ENCODE data around the gene DSP.

The DSP gene

DNA sequence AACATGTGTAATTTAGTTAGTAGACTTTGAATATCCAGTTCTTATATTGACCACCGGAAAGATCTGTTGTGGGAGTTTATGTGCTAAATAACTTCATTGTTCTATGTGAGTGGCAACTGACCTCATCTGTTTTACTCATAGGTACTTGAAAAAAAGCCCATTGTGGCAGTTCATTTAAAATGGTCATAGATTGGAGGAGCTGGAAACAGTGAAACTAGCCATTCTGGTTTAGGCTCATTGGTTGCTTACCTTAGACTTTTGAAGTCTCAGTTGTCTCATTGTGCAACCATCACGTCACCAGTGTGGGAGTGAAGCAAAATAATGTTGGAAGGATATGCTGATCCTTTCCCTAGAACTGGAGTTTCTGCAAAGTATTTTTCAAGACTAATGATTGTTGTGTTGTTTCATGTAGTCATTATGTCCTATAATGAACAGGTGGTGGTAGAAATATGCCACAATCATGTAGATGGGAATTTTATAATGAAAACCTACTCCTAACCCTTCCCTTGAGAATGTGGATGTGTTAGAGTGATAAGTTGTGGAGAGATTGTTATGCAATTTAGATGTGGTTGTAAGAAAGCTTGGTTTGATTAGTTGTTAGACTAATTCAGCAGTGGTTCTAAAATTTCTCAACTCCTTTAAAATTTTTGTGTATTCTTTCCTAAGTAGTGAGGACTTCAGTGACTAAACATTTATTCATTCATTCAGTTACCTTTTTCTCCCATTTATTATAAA lies 18.3 kb downstream of the DSP start:
- peak overlapping the region; percentile 58 for H3K27ac ChIP-seq
- POLR2A ChIA-PET (ENCODE audit: low non-redundant PET) = interaction anchor here (0.6 kb wide), 1 partner anchor 137 kb away, joined by 4 read pairs; no protein-coding TSS in a partner anchor
- no peak for DNase-seq (ENCODE audit: low spot score)
- TF ChIP-seq, protein P1, sequence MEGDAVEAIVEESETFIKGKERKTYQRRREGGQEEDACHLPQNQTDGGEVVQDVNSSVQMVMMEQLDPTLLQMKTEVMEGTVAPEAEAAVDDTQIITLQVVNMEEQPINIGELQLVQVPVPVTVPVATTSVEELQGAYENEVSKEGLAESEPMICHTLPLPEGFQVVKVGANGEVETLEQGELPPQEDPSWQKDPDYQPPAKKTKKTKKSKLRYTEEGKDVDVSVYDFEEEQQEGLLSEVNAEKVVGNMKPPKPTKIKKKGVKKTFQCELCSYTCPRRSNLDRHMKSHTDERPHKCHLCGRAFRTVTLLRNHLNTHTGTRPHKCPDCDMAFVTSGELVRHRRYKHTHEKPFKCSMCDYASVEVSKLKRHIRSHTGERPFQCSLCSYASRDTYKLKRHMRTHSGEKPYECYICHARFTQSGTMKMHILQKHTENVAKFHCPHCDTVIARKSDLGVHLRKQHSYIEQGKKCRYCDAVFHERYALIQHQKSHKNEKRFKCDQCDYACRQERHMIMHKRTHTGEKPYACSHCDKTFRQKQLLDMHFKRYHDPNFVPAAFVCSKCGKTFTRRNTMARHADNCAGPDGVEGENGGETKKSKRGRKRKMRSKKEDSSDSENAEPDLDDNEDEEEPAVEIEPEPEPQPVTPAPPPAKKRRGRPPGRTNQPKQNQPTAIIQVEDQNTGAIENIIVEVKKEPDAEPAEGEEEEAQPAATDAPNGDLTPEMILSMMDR (conservative IDR thresholded peaks at IDR 0.05; ENCODE audit: low read depth) = no peak
- CTCF ChIA-PET = interaction anchor here (0.6 to 0.8 kb wide), 2 partner anchors 9 to 155 kb away, joined by 4 read pairs; no protein-coding TSS in a partner anchor

DNA sequence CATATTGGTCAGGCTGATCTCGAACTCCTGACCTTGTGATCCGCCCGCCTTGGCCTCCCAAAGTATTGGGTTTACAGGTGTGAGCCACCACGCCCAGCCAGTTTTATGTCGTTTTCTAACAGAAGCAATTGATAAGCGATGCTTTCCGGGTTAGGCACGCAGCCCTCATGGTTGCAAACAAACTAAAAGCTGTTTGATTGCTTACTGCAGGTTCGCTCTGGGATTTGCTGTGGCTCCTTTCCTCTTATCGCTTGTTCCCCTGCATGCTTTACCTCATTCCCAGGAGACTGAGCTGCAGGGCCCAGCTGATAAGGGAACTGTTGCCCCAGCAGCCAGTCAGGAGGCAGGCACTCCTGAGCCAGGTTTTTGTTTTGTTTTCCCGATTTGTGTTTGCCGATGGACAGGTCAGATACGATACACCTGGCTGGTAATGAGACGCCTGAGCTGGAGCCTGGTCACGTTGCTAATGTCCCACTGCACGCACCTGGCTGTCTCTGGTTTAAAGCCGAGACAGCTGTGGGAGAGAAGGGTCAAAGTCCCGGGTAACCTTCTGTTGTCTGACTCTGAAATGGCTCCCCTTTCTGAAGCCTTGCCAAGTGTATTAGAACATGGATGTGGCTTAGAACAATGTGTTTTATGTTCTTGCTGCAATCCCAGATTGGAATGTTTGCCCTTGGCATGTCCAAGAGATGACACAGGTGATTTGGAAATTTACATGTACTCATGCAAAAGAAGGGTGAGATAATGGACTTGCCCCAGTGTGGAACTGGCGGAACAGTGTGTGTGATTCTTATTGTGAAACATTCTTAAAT lies 19.9 kb downstream of the DSP start:
- CTCF ChIA-PET = no interaction called here
- peak; percentile 35 for DNase-seq (ENCODE audit: low spot score)
- TF ChIP-seq, protein P1 (conservative IDR thresholded peaks at IDR 0.05; ENCODE audit: low read depth) = no peak
- POLR2A ChIA-PET (ENCODE audit: low non-redundant PET) = no interaction called here
- H3K27ac ChIP-seq = peak overlapping the region; percentile 81

DNA sequence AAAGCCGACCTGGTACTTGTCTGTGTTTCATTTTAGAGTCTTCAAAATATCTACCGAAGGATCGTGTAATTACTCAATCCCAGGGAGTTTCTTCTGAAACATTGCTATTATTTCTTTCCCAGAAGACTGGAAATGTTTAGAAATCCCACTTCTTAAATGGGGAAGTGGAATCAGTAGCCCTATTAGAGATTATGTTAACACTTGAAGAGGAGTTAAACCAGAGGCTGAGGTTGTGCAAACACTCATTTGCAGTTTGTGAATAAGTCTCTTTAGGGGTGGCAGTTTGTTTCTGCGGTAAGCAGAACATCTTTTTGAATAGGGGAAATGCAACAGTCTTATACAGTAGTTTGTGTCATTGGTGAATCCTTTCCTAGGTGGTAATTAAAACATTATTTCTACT lies 21.3 kb downstream of the DSP start:
- H3K27ac ChIP-seq = 0 out of 2 replicates have a peak overlapping the region, but pooled peaks have one; percentile 26
- TF ChIP-seq, protein P1 (conservative IDR thresholded peaks at IDR 0.05; ENCODE audit: low read depth) = no peak
- POLR2A ChIA-PET (ENCODE audit: low non-redundant PET) = no interaction called here
- DNase-seq (ENCODE audit: low spot score) = no peak
- CTCF ChIA-PET = no interaction called here

DNA sequence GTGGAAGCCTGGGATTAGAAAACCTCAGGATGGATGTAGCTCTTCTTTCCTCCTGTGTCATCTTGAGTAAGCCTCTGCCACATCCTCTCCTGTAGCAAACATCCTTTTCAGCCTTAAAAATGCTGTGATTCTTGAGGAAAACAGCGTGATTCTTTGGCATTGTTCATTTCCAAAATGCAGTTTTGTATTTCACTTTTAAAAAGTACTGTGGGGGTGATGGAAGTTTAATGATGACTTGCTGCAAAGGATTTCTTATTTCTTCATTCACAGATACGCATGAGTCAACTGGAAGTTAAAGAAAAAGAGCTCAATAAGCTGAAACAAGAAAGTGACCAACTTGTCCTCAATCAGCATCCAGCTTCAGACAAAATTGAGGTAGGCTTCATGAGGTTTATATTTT lies 24.6 kb downstream of the DSP start:
- TF ChIP-seq, protein P1 (conservative IDR thresholded peaks at IDR 0.05; ENCODE audit: low read depth) = no peak
- DNase-seq (ENCODE audit: low spot score) = no peak
- ChIA-PET CTCF (interaction anchor here (1.3 kb wide), 1 partner anchor 141 kb away, joined by 4 read pairs; no protein-coding TSS in a partner anchor), POLR2A (ENCODE audit: low non-redundant PET) (no interaction called here)
- H3K27ac ChIP-seq = no peak overlapping the region

DNA sequence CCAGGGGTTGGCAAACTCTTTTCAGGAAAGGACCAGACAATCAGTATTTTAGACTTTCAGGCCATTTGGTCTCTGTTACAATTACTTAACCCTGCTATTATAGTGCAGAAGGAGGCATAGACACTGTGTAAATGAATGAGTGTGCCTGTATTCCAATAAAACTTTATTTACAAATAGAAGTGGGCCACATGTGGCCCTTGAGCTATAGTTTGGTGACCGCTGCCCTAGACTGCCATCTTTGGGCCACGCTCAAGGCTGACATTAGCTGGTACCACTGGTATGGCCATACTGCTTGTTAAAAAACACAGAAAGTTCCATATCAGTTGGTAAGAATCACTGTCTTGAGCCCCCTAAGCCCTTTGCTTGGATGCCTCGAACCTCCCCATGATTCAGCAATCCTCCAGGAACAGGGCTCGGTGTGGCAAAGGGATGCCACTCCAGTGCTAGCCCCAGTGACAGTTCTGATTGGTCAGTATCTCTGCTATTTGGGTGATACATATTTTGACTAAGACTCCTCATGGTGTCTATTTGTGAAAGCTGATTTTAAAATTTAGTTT lies 25.2 kb downstream of the DSP start:
- ChIA-PET POLR2A (ENCODE audit: low non-redundant PET) (no interaction called here), CTCF (interaction anchor here (1.3 kb wide), 1 partner anchor 142 kb away, joined by 4 read pairs; no protein-coding TSS in a partner anchor)
- TF ChIP-seq, protein P1 (conservative IDR thresholded peaks at IDR 0.05; ENCODE audit: low read depth) = no peak
- DNase-seq (ENCODE audit: low spot score) = no peak
- no peak overlapping the region for H3K27ac ChIP-seq

DNA sequence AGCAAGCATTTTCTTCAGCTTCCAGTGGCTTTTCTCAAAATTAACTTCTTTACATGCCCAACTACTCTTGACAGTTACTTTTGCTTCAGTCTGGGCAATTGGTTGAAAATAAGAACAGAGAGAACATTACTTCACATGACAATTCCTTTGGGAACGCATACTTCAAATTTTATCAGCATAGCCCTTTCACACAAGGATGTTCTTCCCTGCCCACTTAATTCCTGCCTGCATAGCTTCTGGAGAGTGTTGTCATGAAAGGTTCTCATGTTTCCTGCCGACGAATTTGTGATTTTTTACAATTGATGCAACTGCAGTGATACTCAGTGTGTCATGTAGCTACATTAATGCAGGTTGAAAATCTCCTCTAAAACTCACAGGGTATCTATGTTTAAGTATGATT lies 26.6 kb downstream of the DSP start:
- ChIA-PET CTCF (interaction anchor here (1.4 kb wide), 1 partner anchor 12 kb away, joined by 3 read pairs; no protein-coding TSS in a partner anchor), POLR2A (ENCODE audit: low non-redundant PET) (no interaction called here)
- TF ChIP-seq, protein P1 (conservative IDR thresholded peaks at IDR 0.05; ENCODE audit: low read depth) = no peak
- DNase-seq (ENCODE audit: low spot score) = no peak
- no peak overlapping the region for H3K27ac ChIP-seq

Measured in RWPE1 (cell line).